DMS 273 (cell line): ENCODE measurements around the gene GLA.
A peak's percentile ranks its signal among the peaks of the same experiment; 100 is the strongest.

Experiments
- DNase-seq: peaks from one replicate; lab custom pipeline; 2025; ENCODE audit not compliant: unreplicated experiment; lab: John Stamatoyannopoulos, UW

GLA gene

DNA sequence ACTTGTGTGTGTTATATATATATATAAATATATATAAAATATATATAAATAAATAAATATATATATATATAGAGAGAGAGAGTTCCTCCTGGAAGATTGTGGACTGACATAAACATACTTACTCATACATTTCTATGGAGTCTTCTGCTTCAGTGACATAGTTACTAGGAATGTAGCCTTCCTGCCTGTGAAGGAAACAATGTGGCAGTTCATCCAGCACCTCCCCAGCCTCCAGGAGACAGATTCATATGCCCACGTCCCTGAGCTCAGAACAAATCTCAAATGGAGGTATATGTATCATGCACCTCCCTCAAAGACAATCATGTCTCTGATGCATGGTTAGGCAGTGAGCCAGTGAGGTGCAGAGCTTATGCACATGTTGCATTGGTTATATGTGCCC, 47.8 kb downstream of the GLA start:
- DNase-seq = no peak

DNA sequence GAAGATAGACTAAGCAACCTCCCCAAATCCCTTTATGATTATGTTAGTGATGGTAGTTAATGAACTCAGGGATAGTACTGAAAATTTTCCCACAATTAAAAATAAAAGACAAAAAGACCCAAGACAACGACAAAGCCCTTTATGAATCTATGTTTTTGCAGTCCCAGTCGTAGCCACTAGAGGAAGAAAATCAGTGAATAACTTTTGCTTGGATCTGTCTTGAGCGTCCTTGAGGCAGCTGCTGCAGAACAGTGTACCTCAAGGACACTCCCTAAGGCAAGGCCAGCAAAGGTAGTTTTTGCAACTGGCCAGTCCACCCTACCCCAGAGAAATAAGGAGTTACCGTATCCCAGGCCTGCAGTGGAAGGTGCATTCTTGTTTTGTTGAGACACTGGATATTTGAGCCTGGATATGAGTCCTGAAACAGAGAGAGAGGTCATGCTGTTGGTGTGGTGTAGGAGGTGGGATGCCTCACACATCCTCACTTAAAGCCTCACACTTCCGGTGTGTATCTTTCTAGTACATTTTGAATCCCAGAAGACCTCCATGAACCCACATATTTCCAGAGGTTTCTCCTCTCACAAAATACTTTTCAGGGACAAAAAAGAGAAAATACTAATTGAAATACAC, 50.4 kb downstream of the GLA start:
- DNase-seq = peak; percentile 38

DNA sequence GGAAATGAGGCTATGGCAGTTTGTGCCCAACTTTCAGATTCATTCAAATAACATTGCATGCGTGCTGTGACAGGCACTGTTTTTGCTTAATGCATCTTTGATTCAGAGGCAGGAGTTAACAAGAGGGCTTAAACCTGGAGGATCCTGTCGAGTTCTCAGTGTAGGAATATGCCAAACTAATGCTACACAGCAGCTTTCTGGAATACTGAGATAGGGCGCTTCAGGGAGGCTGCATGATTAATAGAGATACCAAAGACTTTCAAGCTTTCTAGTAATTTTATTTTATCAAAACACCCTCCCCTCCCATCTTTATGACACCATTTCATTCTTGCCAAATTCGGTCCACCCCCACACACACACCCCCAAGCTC, 58.5 kb downstream of the GLA start:
- DNase-seq = no peak

DNA sequence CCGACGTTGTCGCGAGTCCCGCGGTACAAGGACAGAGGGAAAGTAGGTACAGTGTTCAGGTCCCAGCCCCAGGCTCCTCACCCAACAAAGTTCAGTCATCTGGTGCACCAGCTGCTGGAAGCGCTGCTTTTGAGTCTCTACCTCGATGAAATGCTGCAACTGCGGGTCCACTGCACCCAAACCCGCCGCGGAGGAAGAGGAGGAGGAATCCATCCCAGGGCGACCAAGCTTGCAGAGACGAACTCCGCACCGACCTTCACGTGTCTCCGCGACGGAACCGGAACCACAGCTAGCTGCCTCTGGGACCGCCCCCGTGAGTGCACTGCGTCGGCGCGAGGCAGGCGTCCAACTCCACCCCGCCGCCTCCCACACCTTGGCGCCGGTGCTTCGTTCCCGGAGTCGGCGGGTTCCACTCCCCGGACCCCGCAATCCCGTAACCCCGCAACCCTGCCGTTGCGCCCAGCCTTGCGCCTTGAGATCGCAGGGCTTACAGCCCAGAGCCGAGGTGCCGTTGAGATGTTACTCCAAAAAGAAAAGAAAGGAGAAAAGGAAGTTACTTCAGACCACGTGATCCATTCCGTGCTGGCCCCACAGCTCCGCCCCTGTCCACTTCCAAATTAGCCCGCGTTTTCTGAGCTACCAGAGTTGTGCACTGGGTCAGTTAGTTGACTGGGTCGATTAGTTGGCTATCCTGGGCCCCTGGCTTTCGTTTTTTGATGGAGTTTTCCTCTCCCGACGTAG, 59.1 kb downstream of the GLA start, which contains the start of gene TIMM8A:
Gene TIMM8A (minus strand): TSS at position 291 of the 741 bp plus-strand sequence. CDS start 78 bp downstream, at position 213.
- peak; percentile 92 for DNase-seq

DNA sequence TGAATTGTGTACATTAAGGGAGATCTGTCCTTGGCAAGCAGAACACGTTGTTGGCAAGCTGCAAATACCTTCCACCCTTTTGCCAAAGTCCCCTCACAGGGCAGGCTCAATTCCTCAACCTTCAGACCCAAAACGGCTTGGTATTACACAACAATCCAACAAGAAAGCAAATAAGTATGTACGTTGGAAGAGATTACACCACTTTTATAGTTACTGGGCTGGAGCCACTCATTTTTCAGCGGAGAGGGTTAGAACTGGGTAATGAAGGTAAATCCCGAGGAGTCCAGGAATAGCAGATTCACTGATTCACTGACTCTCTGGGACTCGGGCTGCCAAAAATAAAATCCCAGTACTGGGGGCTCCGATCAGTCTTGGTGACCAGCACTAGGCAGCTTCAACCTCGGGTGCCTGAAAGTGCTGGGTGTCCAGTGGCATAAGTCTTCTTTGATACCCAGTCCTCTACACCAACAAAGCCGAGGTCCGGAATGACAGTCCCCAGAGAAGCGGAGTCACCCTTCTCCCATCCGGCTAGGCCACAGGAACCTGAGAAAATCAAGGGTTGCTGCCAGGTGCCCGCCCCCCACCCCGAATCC, 59.8 kb downstream of the GLA start:
- no peak for DNase-seq
